Activated naive CD4-positive, alpha-beta T cell treated with anti-CD3 and anti-CD28 coated beads, Interleukin-2, amount 10 ng/mL, durations not matched to agents 7 days and 5 days (primary cell): Measurements from ENCODE around the gene MYO18A.

ENCODE experiments used
- CTCF ChIA-PET: fragments of 350-600 bp; sonication (Branson Sonifier 250); formaldehyde crosslinking; loops from one replicate; lab custom pipeline; 2021; ENCODE audit warnings: antibody characterized with exemption; lab: Charles Lee
- DNase-seq: peaks from one replicate; pipeline ENCODE4 v3.0.0-alpha.2; 2020
- H3K27ac Mint-ChIP-seq: one replicate; pipeline ENCODE4 v1.8.0; 2021; ENCODE audit warnings: mild to moderate bottlenecking, moderate library complexity, mixed read lengths
- H3K27me3 Mint-ChIP-seq: one replicate; pipeline ENCODE4 v1.8.0; 2021; ENCODE audit warnings: mild to moderate bottlenecking, mixed read lengths
- H3K36me3 Mint-ChIP-seq: one replicate; pipeline ENCODE4 v1.8.0; 2021; ENCODE audit warnings: mixed read lengths
- H3K4me1 Mint-ChIP-seq: one replicate; pipeline ENCODE4 v1.8.0; 2021; ENCODE audit warnings: mixed read lengths
- H3K4me3 Mint-ChIP-seq: one replicate; pipeline ENCODE4 v1.8.0; 2021; ENCODE audit warnings: mild to moderate bottlenecking, moderate library complexity, mixed read lengths
- H3K9me3 Mint-ChIP-seq: one replicate; pipeline ENCODE4 v1.8.0; 2021; ENCODE audit warnings: mixed read lengths

MYO18A gene

DNA sequence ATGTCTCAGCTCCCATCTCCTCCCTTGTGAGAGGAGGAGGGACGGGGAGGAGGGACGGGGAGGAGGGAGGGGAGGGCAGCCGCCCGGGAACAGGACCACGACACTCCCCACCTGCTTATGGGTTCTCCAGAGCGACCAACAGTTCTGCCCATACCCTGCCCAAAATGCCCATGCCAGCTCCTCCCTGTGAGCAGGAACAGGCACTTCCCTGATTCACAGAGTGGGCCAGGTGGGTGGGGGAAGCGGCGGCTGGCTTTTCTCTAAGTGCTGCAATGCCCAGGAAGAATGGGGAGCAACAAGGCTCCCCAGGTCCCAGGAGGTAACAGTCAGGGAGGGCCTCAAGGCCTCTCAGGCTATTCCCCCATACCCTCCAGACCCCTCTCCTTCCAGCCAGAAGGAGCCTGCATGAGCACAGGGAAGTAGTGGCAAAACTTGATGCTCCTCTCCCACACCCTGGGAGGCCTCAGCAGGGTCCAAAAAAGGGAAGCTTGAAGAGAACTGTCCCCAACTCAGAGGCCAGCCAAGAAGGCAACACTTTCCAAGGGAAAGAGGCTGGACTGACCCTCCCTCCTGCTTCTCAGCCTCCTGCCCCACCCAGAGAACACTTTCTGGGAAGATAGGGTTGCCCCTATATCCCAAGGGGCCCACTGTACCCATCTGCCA lies 53.8 kb downstream of the MYO18A start:
- Mint-ChIP-seq H3K4me3 (no peak overlapping the region), H3K4me1 (peaks cover 9% of the 10 kb centered on the region), H3K36me3 (peaks cover 6% of the 10 kb centered on the region), H3K27me3 (no peaks in the 10 kb centered on the region), H3K27ac (peak overlapping the region; percentile 49), H3K9me3 (no peaks in the 10 kb centered on the region)
- CTCF ChIA-PET = interaction anchor here (1.6 to 25.0 kb wide), 3 partner anchors 9 to 92 kb away, joined by 6 to 482 read pairs (median 59); no protein-coding TSS in a partner anchor
- DNase-seq = no peak

DNA sequence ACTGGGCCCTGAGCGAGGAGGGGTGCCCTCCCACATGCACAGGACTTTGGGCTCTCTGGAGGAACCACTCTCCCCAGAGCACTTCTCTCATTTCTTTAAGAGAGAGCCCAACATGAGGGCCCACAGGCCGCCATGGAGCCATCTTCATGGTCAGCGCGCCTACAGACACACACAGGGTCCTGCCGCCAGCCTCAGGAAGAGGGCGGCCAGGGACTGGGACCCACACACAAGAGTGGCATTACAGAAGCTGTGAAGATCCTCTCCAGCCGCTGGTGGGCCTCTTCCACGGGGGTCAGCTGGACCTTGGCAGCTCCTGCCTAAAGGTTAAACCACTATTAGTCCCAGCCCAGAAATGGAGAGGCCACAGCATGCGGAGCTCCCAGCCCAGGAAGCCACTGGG lies 54.5 kb downstream of the MYO18A start:
- no peaks in the 10 kb centered on the region for H3K27me3 Mint-ChIP-seq
- H3K27ac Mint-ChIP-seq = no peak overlapping the region
- H3K4me3 Mint-ChIP-seq = no peak overlapping the region
- peaks cover 3% of the 10 kb centered on the region for H3K4me1 Mint-ChIP-seq
- DNase-seq = no peak
- CTCF ChIA-PET = interaction anchor here (1.6 to 25.0 kb wide), 4 partner anchors 8 to 93 kb away, joined by 6 to 482 read pairs (median 35); no protein-coding TSS in a partner anchor
- no peaks in the 10 kb centered on the region for H3K9me3 Mint-ChIP-seq
- H3K36me3 Mint-ChIP-seq = peaks cover 8% of the 10 kb centered on the region

DNA sequence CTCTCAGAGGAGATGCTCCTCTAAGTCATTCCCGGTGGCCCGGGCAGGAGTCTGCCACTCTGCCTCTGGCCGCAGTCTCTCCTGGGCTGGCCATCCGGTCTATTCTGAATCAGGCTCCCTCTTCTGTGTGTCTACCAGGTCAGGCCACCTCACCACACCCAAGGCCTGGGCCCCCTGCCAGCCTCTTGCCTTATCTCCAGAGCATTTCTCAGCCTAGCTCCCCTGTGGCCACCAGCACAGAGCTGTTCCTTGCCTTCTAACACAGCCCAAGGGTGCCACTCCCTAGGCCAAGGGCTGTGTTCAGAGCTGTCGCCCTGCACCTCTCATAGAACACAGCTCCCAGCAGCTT lies 55.3 kb downstream of the MYO18A start:
- Mint-ChIP-seq H3K27me3 (no peaks in the 10 kb centered on the region), H3K4me3 (no peak overlapping the region), H3K27ac (no peak overlapping the region), H3K36me3 (peaks cover 8% of the 10 kb centered on the region), H3K4me1 (peaks cover 3% of the 10 kb centered on the region), H3K9me3 (no peaks in the 10 kb centered on the region)
- no peak for DNase-seq
- CTCF ChIA-PET = interaction anchor here (0.9 to 25.0 kb wide), 23 partner anchors 8 to 168 kb away, joined by 3 to 482 read pairs (median 6); partner anchors contain the start of gene MYO18A

DNA sequence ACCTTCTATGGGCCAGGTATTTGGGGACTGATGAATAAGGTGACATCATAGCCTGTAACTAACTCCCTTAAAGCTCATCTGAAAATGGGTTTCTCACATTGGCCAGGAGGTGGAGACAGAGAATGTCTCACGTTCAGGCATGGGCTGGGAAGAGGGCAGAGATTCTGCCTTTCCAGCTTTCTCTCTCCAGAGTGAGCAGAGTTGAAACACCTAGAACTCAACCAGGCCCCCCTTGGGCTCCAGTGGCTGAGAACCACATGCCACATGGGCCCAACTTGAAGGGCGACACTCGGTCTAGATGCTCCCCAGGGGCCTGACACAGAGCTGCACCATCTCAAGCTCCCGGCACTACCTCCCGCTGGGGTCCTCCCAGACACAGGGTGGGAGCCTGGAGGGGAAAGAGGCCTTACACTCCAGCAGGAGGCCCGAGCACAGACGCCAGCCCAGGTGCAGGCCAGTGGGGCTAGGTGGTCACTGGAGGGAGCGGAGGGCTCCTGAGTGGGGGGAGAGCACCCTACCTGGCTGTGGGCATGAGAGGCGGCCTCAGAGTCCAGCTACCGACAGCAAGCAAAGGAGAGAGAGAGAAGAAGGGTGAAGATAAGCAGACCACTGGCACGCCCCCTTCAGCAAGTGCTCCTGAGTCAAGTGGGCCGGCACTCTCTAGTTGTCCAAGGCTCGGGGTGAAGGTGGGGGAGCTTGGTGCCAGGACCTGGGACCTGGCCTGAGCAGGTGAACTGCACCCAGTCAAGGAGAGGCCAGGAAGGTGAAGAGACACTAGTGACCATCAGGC lies 55.9 kb downstream of the MYO18A start:
- no peak overlapping the region for H3K4me3 Mint-ChIP-seq
- peaks cover 3% of the 10 kb centered on the region for H3K4me1 Mint-ChIP-seq
- peak; percentile 66 for DNase-seq
- H3K27ac Mint-ChIP-seq = no peak overlapping the region
- H3K27me3 Mint-ChIP-seq = no peaks in the 10 kb centered on the region
- H3K9me3 Mint-ChIP-seq = no peaks in the 10 kb centered on the region
- CTCF ChIA-PET = interaction anchor here (0.6 to 25.0 kb wide), 36 partner anchors 9 to 246 kb away, joined by 3 to 482 read pairs (median 4); partner anchors contain the start of gene MYO18A
- peaks cover 8% of the 10 kb centered on the region for H3K36me3 Mint-ChIP-seq

DNA sequence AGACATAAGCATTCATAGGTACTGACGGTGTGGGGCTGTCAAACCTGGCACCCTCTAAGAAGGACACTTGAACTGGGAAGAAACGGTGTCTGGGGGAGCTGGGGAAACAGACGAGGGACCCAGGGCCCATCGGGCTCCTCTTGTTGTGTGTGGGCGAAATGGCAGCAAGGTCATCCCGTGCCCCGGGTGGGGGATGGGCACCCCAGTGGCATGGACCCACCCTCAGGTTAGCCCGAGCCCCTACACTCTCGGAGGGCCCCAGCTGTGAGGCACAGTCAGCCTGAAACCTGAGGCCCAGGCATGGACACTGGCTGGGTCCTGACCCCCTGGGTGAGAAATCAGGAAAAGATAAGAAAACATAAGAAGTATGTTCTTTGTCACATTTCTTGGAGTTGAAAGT lies 57.1 kb downstream of the MYO18A start:
- CTCF ChIA-PET = interaction anchor here (0.8 to 25.0 kb wide), 8 partner anchors 10 to 185 kb away, joined by 3 to 482 read pairs (median 9); no protein-coding TSS in a partner anchor
- no peak overlapping the region for H3K27ac Mint-ChIP-seq
- peaks cover 17% of the 10 kb centered on the region for H3K36me3 Mint-ChIP-seq
- H3K4me1 Mint-ChIP-seq = peaks cover 3% of the 10 kb centered on the region
- H3K27me3 Mint-ChIP-seq = no peaks in the 10 kb centered on the region
- DNase-seq = no peak
- no peak overlapping the region for H3K4me3 Mint-ChIP-seq
- H3K9me3 Mint-ChIP-seq = no peaks in the 10 kb centered on the region

DNA sequence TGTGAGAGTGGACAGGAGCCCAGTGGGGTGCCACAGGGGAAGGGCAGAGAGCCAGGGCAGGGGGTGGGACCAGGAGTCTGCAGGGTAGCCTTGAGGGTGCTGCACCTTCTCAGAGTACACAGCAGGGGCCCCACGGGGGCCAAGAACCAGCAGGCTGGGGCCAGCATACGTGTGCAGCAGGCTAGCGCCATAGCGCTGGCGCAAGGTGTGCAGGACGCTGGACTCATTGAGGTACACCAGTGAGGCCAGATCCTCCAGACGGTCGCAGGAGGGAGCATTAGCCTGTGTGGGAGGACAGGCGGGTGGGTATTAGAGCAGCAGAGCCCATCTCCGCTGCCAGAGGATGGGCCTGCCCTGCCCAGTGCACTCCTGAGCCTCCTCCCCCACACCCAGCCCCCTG lies 58.8 kb downstream of the MYO18A start:
- Mint-ChIP-seq H3K27me3 (no peaks in the 10 kb centered on the region), H3K36me3 (peaks cover 17% of the 10 kb centered on the region), H3K4me3 (no peak overlapping the region), H3K4me1 (peaks cover 7% of the 10 kb centered on the region), H3K9me3 (no peaks in the 10 kb centered on the region), H3K27ac (no peak overlapping the region)
- DNase-seq = no peak
- CTCF ChIA-PET = interaction anchor here (25.0 kb wide), 1 partner anchor 22 kb away, joined by 482 read pairs; no protein-coding TSS in a partner anchor

DNA sequence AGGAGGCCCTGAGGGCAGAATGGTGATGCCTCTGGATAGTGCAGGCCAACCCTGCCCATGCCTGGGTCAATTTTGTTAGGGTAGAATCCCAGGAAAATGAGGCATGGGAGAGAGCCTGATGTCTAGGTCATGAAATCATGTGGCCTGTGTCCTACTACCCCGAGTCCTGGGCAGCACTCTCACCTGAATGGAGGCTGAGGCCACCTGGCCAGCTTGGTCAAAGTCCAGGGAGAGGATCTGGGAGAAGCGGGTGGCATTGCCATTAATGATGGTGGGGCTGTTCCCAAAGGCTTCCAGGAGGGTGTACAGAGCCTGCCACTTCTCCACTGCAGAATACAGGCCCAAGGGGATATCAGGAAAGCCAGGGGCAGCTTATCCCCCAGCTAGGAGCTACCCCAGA lies 59.8 kb downstream of the MYO18A start:
- DNase-seq = no peak
- H3K27me3 Mint-ChIP-seq = no peaks in the 10 kb centered on the region

DNA sequence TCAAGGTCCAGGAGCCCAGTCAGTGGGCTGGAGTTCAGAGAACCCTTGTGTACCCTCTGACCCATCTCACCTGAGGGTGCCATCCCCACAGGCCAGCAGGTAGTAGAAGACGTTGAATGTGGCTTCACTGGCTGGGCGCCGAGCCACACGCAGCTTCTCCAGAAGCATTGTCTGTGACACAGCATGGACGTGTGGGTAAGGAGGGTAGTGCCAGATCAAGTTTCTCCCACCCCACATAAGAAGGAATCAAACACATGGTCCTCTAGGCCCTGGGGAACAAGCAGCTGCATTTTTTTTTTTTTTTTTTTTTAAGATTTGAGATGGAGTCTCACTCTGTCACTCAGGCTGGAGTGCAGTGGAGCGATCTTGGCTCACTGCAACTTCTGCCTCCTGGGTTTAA lies 60.9 kb downstream of the MYO18A start:
- no peak overlapping the region for H3K27ac Mint-ChIP-seq
- H3K9me3 Mint-ChIP-seq = no peaks in the 10 kb centered on the region
- CTCF ChIA-PET = interaction anchor here (1.4 to 25.0 kb wide), 5 partner anchors 11 to 155 kb away, joined by 3 to 482 read pairs (median 73); no protein-coding TSS in a partner anchor
- no peak for DNase-seq
- H3K4me1 Mint-ChIP-seq = peaks cover 7% of the 10 kb centered on the region
- peaks cover 19% of the 10 kb centered on the region for H3K36me3 Mint-ChIP-seq
- H3K27me3 Mint-ChIP-seq = no peaks in the 10 kb centered on the region
- H3K4me3 Mint-ChIP-seq = no peak overlapping the region

More for the DNA sequence above, 59.8 kb downstream of the MYO18A start:
- peaks cover 17% of the 10 kb centered on the region for H3K36me3 Mint-ChIP-seq
- H3K4me1 Mint-ChIP-seq = peaks cover 10% of the 10 kb centered on the region
- H3K4me3 Mint-ChIP-seq = no peak overlapping the region
- CTCF ChIA-PET = interaction anchor here (0.6 to 25.0 kb wide), 4 partner anchors 23 to 99 kb away, joined by 3 to 482 read pairs (median 3); no protein-coding TSS in a partner anchor
- no peaks in the 10 kb centered on the region for H3K9me3 Mint-ChIP-seq
- H3K27ac Mint-ChIP-seq = no peak overlapping the region

DNA sequence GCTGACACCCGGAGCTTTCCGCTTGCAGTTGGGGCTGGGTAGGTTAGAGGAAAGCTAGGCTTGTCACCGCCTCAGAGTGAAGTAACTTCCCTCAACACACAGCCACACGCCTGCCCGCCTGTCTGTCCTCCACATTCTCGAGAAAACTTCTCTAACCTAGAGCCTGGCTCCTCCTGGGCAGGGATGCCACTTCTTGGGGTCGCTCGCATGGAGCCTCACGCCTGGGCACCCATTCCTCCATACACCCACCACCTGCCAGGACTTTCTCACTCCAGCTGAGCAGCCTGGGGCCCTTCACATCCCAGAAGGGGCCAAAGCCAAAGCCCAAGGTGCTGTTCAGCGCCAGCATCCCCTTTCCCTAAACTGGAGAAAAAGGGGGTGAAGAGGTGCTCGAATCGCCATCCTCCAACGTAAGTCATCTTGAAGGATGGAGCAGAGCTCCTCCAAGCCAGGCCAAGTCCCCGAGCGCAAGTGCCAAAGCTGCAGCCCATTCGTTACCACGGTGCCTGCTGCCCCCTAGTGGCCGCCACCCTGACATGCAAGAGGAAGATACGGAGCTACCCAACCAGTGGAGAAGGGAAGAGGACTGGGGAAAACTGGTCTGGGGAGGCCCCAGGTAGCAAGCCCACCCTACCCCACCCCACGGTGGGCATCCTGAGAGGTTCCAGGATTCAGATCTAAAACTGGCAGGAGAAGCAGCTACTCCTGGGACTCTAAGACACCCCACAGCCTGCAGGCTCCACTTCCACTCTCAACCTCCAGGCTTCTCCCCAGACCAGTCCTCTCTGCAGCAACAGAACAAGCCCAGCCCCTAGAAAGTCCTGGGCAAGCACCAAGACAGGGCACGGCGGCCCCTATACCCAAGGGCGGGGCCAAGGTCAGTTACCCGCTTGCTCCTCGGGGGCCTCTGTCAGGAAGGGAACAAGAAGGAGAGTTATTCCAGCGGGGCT lies 63.1 kb downstream of the MYO18A start:
- Mint-ChIP-seq H3K4me3 (no peak overlapping the region), H3K9me3 (no peaks in the 10 kb centered on the region), H3K4me1 (peaks cover 7% of the 10 kb centered on the region), H3K27me3 (no peaks in the 10 kb centered on the region), H3K27ac (no peak overlapping the region), H3K36me3 (peaks cover 22% of the 10 kb centered on the region)
- CTCF ChIA-PET = interaction anchor here (0.6 to 25.0 kb wide), 49 partner anchors 9 to 1061 kb away, joined by 3 to 482 read pairs (median 4); partner anchors contain the start of genes MYO18A, PHF12 and TLCD1
- DNase-seq = peak; percentile 84

DNA sequence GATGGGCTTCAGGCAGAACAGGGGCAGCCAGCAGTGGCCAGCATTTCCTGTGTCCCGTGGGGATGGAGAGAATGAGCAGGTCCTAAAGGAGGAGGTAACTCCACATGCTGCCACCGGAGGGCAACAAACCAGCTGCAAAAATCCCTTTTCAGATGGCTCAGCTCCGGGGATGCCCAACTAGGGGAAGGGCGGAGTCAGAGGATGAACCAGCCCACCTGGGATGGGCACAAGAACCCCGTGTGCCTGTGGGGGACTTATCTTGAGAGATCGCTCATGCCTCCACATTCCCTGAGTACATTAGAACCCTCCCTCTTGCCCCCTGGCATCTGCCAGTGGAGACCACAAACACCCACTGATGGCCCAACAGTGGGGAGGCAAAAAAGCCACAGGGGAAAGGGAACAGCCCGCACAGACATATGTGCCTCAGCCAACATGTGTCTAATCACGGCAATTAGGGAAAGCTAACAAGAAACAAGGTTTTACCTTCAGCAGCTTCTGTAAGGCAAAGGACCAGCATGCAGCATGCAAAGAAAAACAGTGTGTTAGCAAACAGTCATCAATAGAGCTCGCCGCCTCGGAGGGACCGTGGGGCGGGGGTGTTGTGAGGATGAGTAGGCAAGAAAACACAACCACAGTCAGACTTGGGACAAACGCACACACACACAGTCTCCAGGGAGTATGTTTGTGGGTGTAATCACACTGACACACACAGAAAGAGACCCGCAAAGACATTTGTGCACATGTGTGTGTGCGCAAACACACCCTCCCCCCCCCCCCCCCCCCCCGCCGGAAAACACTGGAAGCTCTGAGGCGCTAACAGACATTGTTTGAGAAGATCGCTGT lies 64.0 kb downstream of the MYO18A start:
- no peaks in the 10 kb centered on the region for H3K27me3 Mint-ChIP-seq
- H3K27ac Mint-ChIP-seq = no peak overlapping the region
- CTCF ChIA-PET = interaction anchor here (0.6 to 25.0 kb wide), 41 partner anchors 8 to 694 kb away, joined by 3 to 482 read pairs (median 5); partner anchors contain the start of genes MYO18A, PHF12 and TLCD1
- peaks cover 20% of the 10 kb centered on the region for H3K36me3 Mint-ChIP-seq
- DNase-seq = peak; percentile 61
- H3K4me3 Mint-ChIP-seq = no peak overlapping the region
- H3K9me3 Mint-ChIP-seq = no peaks in the 10 kb centered on the region
- H3K4me1 Mint-ChIP-seq = peaks cover 7% of the 10 kb centered on the region

DNA sequence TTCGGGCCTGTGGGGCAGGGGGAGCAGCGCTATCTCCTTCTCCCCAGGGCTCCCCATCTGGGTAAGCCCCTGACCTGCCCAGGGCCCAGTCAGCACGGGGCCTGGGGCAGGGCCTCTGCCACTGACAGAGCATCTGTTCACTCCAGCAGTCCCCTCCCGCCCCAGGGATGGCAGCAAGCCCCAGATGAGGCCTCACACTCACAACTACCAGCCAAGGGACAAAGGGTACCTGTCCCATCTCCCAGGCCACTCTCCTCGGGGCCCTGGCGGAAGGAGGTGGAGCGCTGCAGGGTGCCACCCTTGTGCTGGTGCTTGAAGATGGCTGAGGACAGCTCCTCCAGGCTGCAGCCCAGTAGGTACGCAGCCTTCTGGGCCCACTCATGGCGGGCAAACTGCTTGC lies 64.8 kb downstream of the MYO18A start:
- CTCF ChIA-PET = interaction anchor here (1.2 to 25.0 kb wide), 14 partner anchors 9 to 388 kb away, joined by 3 to 482 read pairs (median 16); partner anchors contain the start of gene TLCD1
- Mint-ChIP-seq H3K27ac (no peak overlapping the region), H3K36me3 (peaks cover 23% of the 10 kb centered on the region), H3K27me3 (no peaks in the 10 kb centered on the region), H3K4me3 (no peak overlapping the region), H3K9me3 (no peaks in the 10 kb centered on the region), H3K4me1 (peaks cover 7% of the 10 kb centered on the region)
- DNase-seq = no peak

DNA sequence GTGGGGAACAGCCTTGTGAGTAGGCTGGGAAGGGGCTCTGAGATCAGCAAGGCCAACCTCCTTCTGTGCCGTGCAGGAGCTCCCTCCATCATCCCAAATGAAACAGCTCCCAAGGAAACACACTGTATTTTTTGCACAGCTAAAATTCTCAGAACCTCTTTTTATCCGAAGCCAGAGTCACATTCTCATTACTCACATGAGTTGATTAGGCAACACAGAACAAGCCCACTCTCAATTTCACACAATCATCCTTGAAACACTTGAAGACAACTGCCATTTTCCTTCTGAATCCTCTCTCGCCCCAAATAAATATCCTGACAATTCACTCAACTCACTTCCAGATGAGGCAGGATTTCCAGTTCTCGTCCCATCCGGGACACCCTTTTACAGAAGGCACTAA lies 66.1 kb downstream of the MYO18A start:
- DNase-seq = no peak
- Mint-ChIP-seq H3K4me3 (no peak overlapping the region), H3K27ac (peak overlapping the region; percentile 31), H3K9me3 (no peaks in the 10 kb centered on the region), H3K27me3 (no peaks in the 10 kb centered on the region), H3K4me1 (peaks cover 7% of the 10 kb centered on the region), H3K36me3 (peaks cover 26% of the 10 kb centered on the region)
- CTCF ChIA-PET = interaction anchor here (1.4 to 25.0 kb wide), 8 partner anchors 10 to 157 kb away, joined by 3 to 482 read pairs (median 23); no protein-coding TSS in a partner anchor
